Measurements from ENCODE around the gene HECW1. TPM values are rescaled to one million over a fixed set of nuclear protein-coding genes. Genes with fewer than 3 reads are reported as not detected.
"Not testable (repeated sequence)": the region's sequence is repeated elsewhere in the genome, so short reads cannot be mapped to it uniquely, and the experiment has no call there.

HECW1 gene
- total RNA-seq, result 1 to 10 TPM in 2 of 4 donors, under 1 TPM in 1, not detected in 1; 0.62 to 4.3 (median 1.4) TPM

DNA sequence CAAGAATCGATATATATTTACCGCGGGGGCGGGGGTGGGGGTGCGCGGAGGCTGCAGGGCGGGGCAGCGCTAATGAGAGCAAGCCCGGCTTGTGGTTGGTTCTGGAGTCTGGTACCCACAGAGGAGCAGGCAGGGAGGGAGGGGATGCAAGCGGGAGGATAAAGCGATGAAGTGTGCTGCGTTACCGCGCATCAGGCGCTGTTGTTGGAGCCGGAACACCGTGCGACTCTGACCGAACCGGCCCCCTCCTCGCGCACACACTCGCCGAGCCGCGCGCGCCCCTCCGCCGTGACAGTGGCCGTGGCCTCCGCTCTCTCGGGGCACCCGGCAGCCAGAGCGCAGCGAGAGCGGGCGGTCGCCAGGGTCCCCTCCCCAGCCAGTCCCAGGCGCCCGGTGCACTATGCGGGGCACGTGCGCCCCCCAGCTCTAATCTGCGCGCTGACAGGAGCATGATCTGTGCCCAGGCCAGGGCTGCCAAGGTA is at the start of gene HECW1:
TSS of gene HECW1 (plus strand) at position 189 of the 482 bp plus-strand sequence. CDS start 131,259 bp downstream, outside the sequence.
- no peak within 1 kb of the TSS for H3K4me3 ChIP-seq (ENCODE audit: low read depth, poor library complexity, severe bottlenecking)
- WGBS, 2 donors, result 2% methylated on average over 14 to 40 of the region's 46 CpGs
- TF ChIP-seq CTCF (IDR thresholded peaks at IDR 0.05), result no peak
- TF ChIP-seq POLR2A (IDR thresholded peaks at IDR 0.05), result no peak
- intact Hi-C loops (cut with DNase I; ENCODE audit: low total_unique reads), result no loop called here
- DNase-seq (ENCODE audit: low spot score in 2 of 2), result no peak

DNA sequence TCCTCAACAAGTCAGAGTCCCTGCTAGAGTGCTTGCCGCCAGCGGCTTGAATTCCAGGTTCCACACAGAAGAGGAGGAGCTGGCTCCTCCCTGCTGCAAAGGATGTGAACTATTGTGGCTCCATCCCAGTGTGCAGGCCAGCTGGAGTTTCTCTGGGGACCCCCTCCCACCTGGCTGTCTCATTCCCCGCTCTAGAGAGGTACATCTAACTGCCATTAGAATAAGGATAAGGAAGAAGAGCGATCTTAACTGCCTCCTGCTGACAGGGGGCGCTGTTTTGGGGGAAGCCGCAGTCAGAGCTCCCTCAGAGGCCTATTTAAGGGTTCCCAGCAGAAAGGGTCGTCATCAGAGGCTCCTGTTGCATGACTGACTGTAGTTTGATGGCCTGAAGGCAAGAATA is 40.8 kb upstream of the HECW1 start:
- no peak overlapping the region for H3K4me3 ChIP-seq (ENCODE audit: low read depth, poor library complexity, severe bottlenecking)
- TF ChIP-seq POLR2A (IDR thresholded peaks at IDR 0.05) (no peak), CTCF (IDR thresholded peaks at IDR 0.05) (no peak)
- WGBS, 2 donors, result 47 to 57% methylated on average over 7 of the region's 7 CpGs
- DNase-seq (ENCODE audit: low spot score in 2 of 2), result no peak
- intact Hi-C loops (cut with DNase I; ENCODE audit: low total_unique reads), result no loop called here

DNA sequence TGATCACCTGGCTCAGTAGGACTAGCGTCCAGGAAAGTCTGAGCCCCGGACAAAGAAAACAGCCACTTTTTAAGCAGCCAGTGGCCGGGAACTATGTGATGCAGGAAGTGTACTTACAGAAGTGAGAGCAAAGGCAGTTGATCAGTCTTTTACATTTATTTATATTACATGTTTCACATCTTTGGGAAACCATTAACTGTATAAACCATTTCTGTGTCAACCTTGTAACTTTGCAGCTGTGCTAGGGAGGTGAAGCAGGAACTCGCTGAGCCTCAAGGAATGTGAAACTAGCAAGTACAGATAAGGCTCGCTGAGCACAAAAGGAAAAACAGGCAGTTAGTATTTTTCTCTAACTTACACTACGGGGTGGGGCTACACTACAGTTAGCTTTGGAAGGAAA is 39.9 kb upstream of the HECW1 start:
- intact Hi-C loops (cut with DNase I; ENCODE audit: low total_unique reads), result no loop called here
- H3K4me3 ChIP-seq (ENCODE audit: low read depth, poor library complexity, severe bottlenecking), result no peak overlapping the region
- TF ChIP-seq POLR2A (IDR thresholded peaks at IDR 0.05) (no peak), CTCF (IDR thresholded peaks at IDR 0.05) (no peak)
- WGBS, 2 donors, result 66 to 73% methylated on average over 6 of the region's 6 CpGs
- no peak for DNase-seq (ENCODE audit: low spot score in 2 of 2)

- WGBS, 2 donors, result 93 to 94% methylated on average over 4 of the region's 4 CpGs
- DNase-seq (ENCODE audit: low spot score in 2 of 2); intact Hi-C loops (cut with DNase I; ENCODE audit: low total_unique reads); H3K4me3 ChIP-seq (ENCODE audit: low read depth, poor library complexity, severe bottlenecking): not testable (repeated sequence)
Observed at GRCh38 chr7:43073811-43074210, 38.6 kb upstream of the HECW1 start.

- DNase-seq (ENCODE audit: low spot score in 2 of 2), result no peak
- TF ChIP-seq POLR2A (IDR thresholded peaks at IDR 0.05) (no peak), CTCF (IDR thresholded peaks at IDR 0.05) (no peak)
- WGBS, 2 donors, result 52 to 60% methylated on average over 5 of the region's 5 CpGs
- intact Hi-C loops (cut with DNase I; ENCODE audit: low total_unique reads), result no loop called here
- H3K4me3 ChIP-seq (ENCODE audit: low read depth, poor library complexity, severe bottlenecking), result no peak overlapping the region
Observed at GRCh38 chr7:43076189-43076605, 36.2 kb upstream of the HECW1 start.

DNA sequence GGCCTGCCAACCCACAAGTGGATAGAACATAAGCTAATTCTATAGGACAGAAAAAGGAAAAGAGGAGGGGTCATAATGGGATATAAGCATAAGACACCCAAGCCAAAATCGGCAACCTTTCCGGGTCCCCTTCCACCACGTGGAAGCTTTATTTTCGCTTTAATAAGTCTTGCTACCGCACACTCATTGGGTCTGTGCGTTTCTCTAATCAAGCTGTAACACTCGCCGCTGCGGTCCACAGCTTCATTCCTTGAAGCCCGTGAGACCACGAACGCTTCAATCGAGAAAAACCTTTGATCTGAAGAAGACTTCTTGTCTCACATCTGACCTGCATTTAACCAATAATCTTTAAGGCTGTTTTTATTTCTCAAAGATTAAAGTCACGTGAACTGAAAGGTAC is 35.8 kb upstream of the HECW1 start:
- TF ChIP-seq CTCF (IDR thresholded peaks at IDR 0.05) (no peak), POLR2A (IDR thresholded peaks at IDR 0.05) (no peak)
- no peak for DNase-seq (ENCODE audit: low spot score in 2 of 2)
- WGBS, 2 donors, result 70 to 80% methylated on average over 14 of the region's 14 CpGs
- intact Hi-C loops (cut with DNase I; ENCODE audit: low total_unique reads), result no loop called here
- no peak overlapping the region for H3K4me3 ChIP-seq (ENCODE audit: low read depth, poor library complexity, severe bottlenecking)

Data from lower leg skin (tissue), 4 donors.